H9 (cell line): ENCODE results near the gene CCDC142. TPM values are rescaled to one million over a fixed set of nuclear protein-coding genes. Genes with fewer than 3 reads are reported as not detected.

Source experiments
- DNase-seq: peaks from one replicate; pipeline ENCODE4 v3.0.0-alpha.2; 2017
- H2AFZ ChIP-seq: one replicate; pipeline ENCODE4 v1.6.1; 2013; ENCODE audit warnings: mild to moderate bottlenecking, low read length, control low read depth, moderate library complexity
- H2AK5ac ChIP-seq: 2 replicates; pipeline ENCODE4 v1.6.1; 2013; ENCODE audit warnings: low read length, control low read depth, mixed read lengths; ENCODE audit not compliant: insufficient read length
- H2BK120ac ChIP-seq: one replicate; pipeline ENCODE4 v1.6.1; 2013; ENCODE audit warnings: low read depth, mild to moderate bottlenecking, low read length, control low read depth, inconsistent platforms; ENCODE audit not compliant: poor library complexity, severe bottlenecking
- H2BK12ac ChIP-seq: 2 replicates; pipeline ENCODE4 v1.6.1; 2013; ENCODE audit warnings: low read length, control low read depth, mixed read lengths, low read depth; ENCODE audit not compliant: insufficient read length
- H2BK15ac ChIP-seq: 2 replicates; pipeline ENCODE4 v1.6.1; 2013; ENCODE audit warnings: low read depth, low read length, control low read depth
- H2BK20ac ChIP-seq: one replicate; pipeline ENCODE4 v1.6.1; 2013; ENCODE audit warnings: low read depth, mild to moderate bottlenecking, low read length, control low read depth, inconsistent platforms; ENCODE audit not compliant: poor library complexity, severe bottlenecking
- H2BK5ac ChIP-seq: 2 replicates; pipeline ENCODE4 v1.6.1; 2013; ENCODE audit warnings: low read length, control low read depth, mixed read lengths; ENCODE audit not compliant: insufficient read length
- H3K14ac ChIP-seq: 2 replicates; pipeline ENCODE4 v1.6.1; 2013; ENCODE audit warnings: low read length, control low read depth; ENCODE audit not compliant: insufficient read depth
- H3K18ac ChIP-seq: 2 replicates; pipeline ENCODE4 v1.6.1; 2013; ENCODE audit warnings: low read depth, mild to moderate bottlenecking, mixed read lengths, low read length, control low read depth; ENCODE audit not compliant: insufficient read length
- H3K23ac ChIP-seq: 2 replicates; pipeline ENCODE4 v1.6.1; 2013; ENCODE audit warnings: low read length, control low read depth, mixed read lengths, low read depth; ENCODE audit not compliant: insufficient read length
- H3K23me2 ChIP-seq: 2 replicates; pipeline ENCODE4 v1.6.1; 2013; ENCODE audit warnings: low read depth, mild to moderate bottlenecking, mixed read lengths, low read length, control low read depth; ENCODE audit not compliant: insufficient read length, poor library complexity, severe bottlenecking
- H3K27ac ChIP-seq: 2 replicates; pipeline ENCODE4 v1.5.1; 2013; ENCODE audit warnings: low read length, control low read depth, mixed read lengths, low read depth; ENCODE audit not compliant: insufficient read length
- H3K27me3 ChIP-seq: 2 replicates; pipeline ENCODE4 v1.6.1; 2013; ENCODE audit warnings: low read length, control low read depth, inconsistent platforms; ENCODE audit not compliant: insufficient read depth
- H3K4ac ChIP-seq: 2 replicates; pipeline ENCODE4 v1.6.1; 2013; ENCODE audit warnings: low read depth, mild to moderate bottlenecking, control low read depth, inconsistent platforms, low read length, moderate library complexity
- H3K4me1 ChIP-seq: 2 replicates; pipeline ENCODE4 v1.6.1; 2013; ENCODE audit warnings: low read length, control low read depth, inconsistent platforms; ENCODE audit not compliant: insufficient read depth
- H3K4me2 ChIP-seq: 2 replicates; pipeline ENCODE4 v1.6.1; 2013; ENCODE audit warnings: low read length, control low read depth, mixed read lengths; ENCODE audit not compliant: insufficient read length, insufficient read depth
- H3K56ac ChIP-seq: 2 replicates; pipeline ENCODE4 v1.6.1; 2013; ENCODE audit warnings: low read depth, mild to moderate bottlenecking, mixed read lengths, low read length, control low read depth; ENCODE audit not compliant: insufficient read length
- H3K79me1 ChIP-seq: 2 replicates; pipeline ENCODE4 v1.6.1; 2013; ENCODE audit warnings: low read depth, mild to moderate bottlenecking, moderate library complexity, low read length, control low read depth, inconsistent platforms; ENCODE audit not compliant: insufficient read depth, poor library complexity, severe bottlenecking
- H3K79me2 ChIP-seq: 2 replicates; pipeline ENCODE4 v1.6.1; 2013; ENCODE audit warnings: low read length, control low read depth, inconsistent platforms; ENCODE audit not compliant: insufficient read depth
- H3K9ac ChIP-seq: 2 replicates; pipeline ENCODE4 v1.6.1; 2013; ENCODE audit warnings: low read length, control low read depth, mixed read lengths; ENCODE audit not compliant: insufficient read length; ENCODE audit errors: extremely low read depth
- H3K9me3 ChIP-seq: one replicate; pipeline ENCODE4 v1.6.1; 2013; ENCODE audit warnings: low read depth, low read length, inconsistent platforms; ENCODE audit not compliant: control insufficient read depth
- H3T11ph ChIP-seq: one replicate; pipeline ENCODE4 v1.6.1; 2013; ENCODE audit warnings: mild to moderate bottlenecking, low read length, control low read depth, inconsistent platforms
- H4K20me1 ChIP-seq: one replicate; pipeline ENCODE4 v1.6.1; 2013; ENCODE audit not compliant: control insufficient read depth, insufficient read length, insufficient read depth
- H4K5ac ChIP-seq: 2 replicates; pipeline ENCODE4 v1.6.1; 2013; ENCODE audit warnings: low read depth, mild to moderate bottlenecking, mixed read lengths, low read length, control low read depth; ENCODE audit not compliant: insufficient read length
- H4K8ac ChIP-seq: replicated peaks from 2 replicates; pipeline ENCODE4 v1.6.1; 2013; ENCODE audit warnings: low read length, control low read depth, mixed read lengths, low read depth; ENCODE audit not compliant: insufficient read length
- H4K91ac ChIP-seq: 2 replicates; pipeline ENCODE4 v1.6.1; 2013; ENCODE audit warnings: low read depth, mild to moderate bottlenecking, moderate library complexity, mixed read lengths, low read length, control low read depth; ENCODE audit not compliant: insufficient read length
- H3K27ac Mint-ChIP-seq, 3 experiments: 2 replicates in 2 of 3; 3 replicates in 1 of 3; pipeline ENCODE4 v1.8.0; 2020 to 2021; ENCODE audit warnings: mixed read lengths in 3 of 3, mild to moderate bottlenecking in 1 of 3, moderate library complexity in 1 of 3
- H3K27me3 Mint-ChIP-seq: 2 replicates; pipeline ENCODE4 v1.8.0; 2021; ENCODE audit warnings: low read depth, mild to moderate bottlenecking, moderate library complexity, mixed read lengths
- H3K36me3 Mint-ChIP-seq, 3 experiments: 2 replicates in 2 of 3; 3 replicates in 1 of 3; pipeline ENCODE4 v1.8.0; 2020 to 2021; ENCODE audit warnings: low read depth in 3 of 3, mixed read lengths in 3 of 3; ENCODE audit not compliant: insufficient read depth in 1 of 3
- H3K4me1 Mint-ChIP-seq, 2 experiments: 2 replicates each; pipeline ENCODE4 v1.8.0; 2020; ENCODE audit warnings: mixed read lengths in 2 of 2
- H3K4me3 Mint-ChIP-seq, 2 experiments: 2 replicates in 1 of 2; 3 replicates in 1 of 2; pipeline ENCODE4 v1.8.0; 2020 to 2021; ENCODE audit warnings: mild to moderate bottlenecking in 2 of 2, mixed read lengths in 2 of 2, moderate library complexity in 1 of 2
- H3K9me3 Mint-ChIP-seq, 2 experiments: 2 replicates in 1 of 2; 3 replicates in 1 of 2; pipeline ENCODE4 v1.8.0; 2020; ENCODE audit warnings: mild to moderate bottlenecking in 2 of 2, mixed read lengths in 2 of 2, moderate library complexity in 1 of 2
- CTCF ChIP-seq: fragments of 200-600 bp; sonication (generic); conservative IDR thresholded peaks from 3 replicates; pipeline ENCODE4 v1.8.0; 2021; ENCODE audit warnings: antibody characterized with exemption, mild to moderate bottlenecking
- WGBS: extraction: QIAGEN DNeasy Blood & Tissue Kit; methylation state at CpG from one replicate; pipeline ENCODE4 v1.1.7; 2013; ENCODE audit warnings: missing lambda C conversion rate, low lambda C conversion rate, mixed read lengths; ENCODE audit not compliant: insufficient read length; ENCODE audit errors: extremely low coverage; 5-methylcytosine and 5-hydroxymethylcytosine counted together
- total RNA-seq: library from RNA; stranded (reverse); gene quantifications from 2 replicates; pipeline ENCODE4 v1.2.1, GENCODE V29; 2021

Gene CCDC142
- total RNA-seq, 1 experiment from 2014 or later: 21.5 TPM

GRCh38 chr2:74502720-74503505, 20.1 kb upstream of the CCDC142 start:
- Histone ChIP-seq H3K4me1 (peaks cover 4% of the 10 kb centered on the region; the same call in 1 of the 2 replicates), H3K9me3 (no peaks in the 10 kb centered on the region), H2BK12ac (no peak overlapping the region), H2BK120ac (no peak overlapping the region), H2AFZ (no peak overlapping the region), H3T11ph (no peak overlapping the region), H3K23ac (no peak overlapping the region), H4K91ac (no peak overlapping the region), H3K56ac (no peak overlapping the region), H3K79me1 (no peaks in the 10 kb centered on the region), H3K79me2 (no peaks in the 10 kb centered on the region), H3K18ac (no peak overlapping the region), H3K4me2 (peak overlapping the region; percentile 54), H4K5ac (no peak overlapping the region), H2BK5ac (no peak overlapping the region), H2BK20ac (no peak overlapping the region), H3K27ac (no peak overlapping the region), H2AK5ac (no peak overlapping the region), H3K4ac (no peak overlapping the region), H3K14ac (no peak overlapping the region), H4K20me1 (no peaks in the 10 kb centered on the region), H3K9ac (no peak overlapping the region), H4K8ac (no peak overlapping the region), H2BK15ac (no peak overlapping the region), H3K27me3 (peaks cover 73% of the 10 kb centered on the region), H3K23me2 (peaks cover 35% of the 10 kb centered on the region)
- Mint-ChIP-seq H3K27me3 (peaks cover 83% of the 10 kb centered on the region), H3K4me1 (peaks cover 56 to 65% of the 10 kb centered on the region in 2 experiments), H3K9me3 (peaks cover 3 to 5% of the 10 kb centered on the region in 2 experiments; a peak in 3 of 5 replicates), H3K27ac (no peak overlapping the region), H3K4me3 (peak overlapping the region; percentile 72 to 85), H3K36me3 (peaks cover 24 to 33% (median 24%) of the 10 kb centered on the region in 3 experiments)
- peak; percentile 36; the same call in 2 of the 3 replicates for TF ChIP-seq CTCF
- DNase-seq: peak; percentile 82
- no CpG with 5 or more reads among the region's 67 CpGs for WGBS
